DND-41 (cell line): Measurements from ENCODE around the gene DLGAP1.
"Not testable (repeated sequence)": the region's sequence is repeated elsewhere in the genome, so short reads cannot be mapped to it uniquely, and the experiment has no call there.

Experiments
- ATAC-seq: fragments of 200-7000 bp; cut with Tn5 transposase; 3 replicates; pipeline ENCODE4 v1.9.1; 2021; ENCODE audit warnings: low read depth; ENCODE audit not compliant: insufficient read depth
- DNase-seq: peaks from one replicate; pipeline ENCODE4 v3.0.0-alpha.2; 2020
- H2AFZ ChIP-seq: 2 replicates; pipeline ENCODE4 v1.6.0; 2012; ENCODE audit warnings: low read depth, low read length
- H3K27ac ChIP-seq: 2 replicates; pipeline ENCODE4 v1.5.1; 2012; ENCODE audit warnings: low read length, inconsistent platforms
- H3K27me3 ChIP-seq: fragments of 200-600 bp; sonication (generic); 2 replicates; pipeline ENCODE4 v1.6.0; 2012; ENCODE audit warnings: low read length, mild to moderate bottlenecking, inconsistent platforms; ENCODE audit not compliant: insufficient read depth, poor library complexity
- H3K36me3 ChIP-seq: 2 replicates; pipeline ENCODE4 v1.5.1; 2012; ENCODE audit warnings: low read length, inconsistent platforms; ENCODE audit not compliant: insufficient read depth
- H3K4me1 ChIP-seq: 2 replicates; pipeline ENCODE4 v1.5.1; 2012; ENCODE audit warnings: mild to moderate bottlenecking, low read length; ENCODE audit not compliant: insufficient read depth
- H3K4me2 ChIP-seq: 2 replicates; pipeline ENCODE4 v1.6.0; 2012; ENCODE audit warnings: mild to moderate bottlenecking, moderate library complexity, low read length, inconsistent platforms; ENCODE audit not compliant: insufficient read depth
- H3K4me3 ChIP-seq, 2 experiments: fragments of 200-600 bp in 1 of 2; shearing (Covaris generic) in 1 of 2; 2 replicates each; pipeline ENCODE4 v1.5.1; 2012 to 2016; ENCODE audit warnings: inconsistent platforms in 2 of 2, low read length in 2 of 2, mild to moderate bottlenecking in 2 of 2, low read depth in 1 of 2, moderate library complexity in 1 of 2
- H3K79me2 ChIP-seq: 2 replicates; pipeline ENCODE4 v1.6.0; 2012; ENCODE audit warnings: low read length, inconsistent platforms; ENCODE audit not compliant: insufficient read depth
- H3K9ac ChIP-seq: 2 replicates; pipeline ENCODE4 v1.6.0; 2012; ENCODE audit warnings: low read depth, mild to moderate bottlenecking, inconsistent platforms, low read length, moderate library complexity
- H3K9me3 ChIP-seq: 2 replicates; pipeline ENCODE4 v1.5.1; 2012; ENCODE audit warnings: low read length, moderate library complexity, mild to moderate bottlenecking, inconsistent platforms; ENCODE audit not compliant: insufficient read depth, severe bottlenecking
- H4K20me1 ChIP-seq: 2 replicates; pipeline ENCODE4 v1.6.0; 2012; ENCODE audit warnings: low read length; ENCODE audit not compliant: insufficient read depth
- EZH2 ChIP-seq: IDR thresholded peaks from 3 replicates; pipeline ENCODE4 v1.6.1; 2012; ENCODE audit warnings: borderline replicate concordance, low read depth, mild to moderate bottlenecking, moderate library complexity, low read length, inconsistent platforms; ENCODE audit not compliant: severe bottlenecking
- TF ChIP-seq, protein P1 (sequence below): IDR thresholded peaks from 2 replicates; pipeline ENCODE4 v1.5.1; 2012; ENCODE audit warnings: borderline replicate concordance, low read length, moderate library complexity, mild to moderate bottlenecking; ENCODE audit not compliant: poor library complexity, severe bottlenecking; ENCODE audit errors: extremely low read depth

DLGAP1 gene

DNA sequence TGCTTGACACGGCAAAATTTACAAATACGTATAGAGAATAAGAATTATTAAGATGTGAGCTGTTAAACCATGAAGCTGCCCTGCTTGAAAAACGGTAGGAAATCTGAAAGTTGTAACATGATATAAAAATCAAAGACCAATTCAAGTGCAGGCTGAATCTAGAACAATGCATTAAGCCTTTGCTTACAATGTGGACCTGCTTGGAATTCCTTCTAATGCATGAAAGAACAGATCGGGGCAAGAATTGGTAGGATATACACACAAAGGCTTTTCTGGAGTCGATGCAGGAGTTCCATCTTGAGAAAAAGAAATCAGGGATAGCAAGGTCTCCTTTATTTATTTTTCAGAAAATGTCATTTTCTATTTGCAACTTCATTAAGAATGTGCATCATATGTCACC, 136.8 kb downstream of the DLGAP1 start:
- Histone ChIP-seq H3K27ac (no peak overlapping the region), H3K4me3 (no peak overlapping the region), H3K79me2 (no peaks in the 10 kb centered on the region), H3K36me3 (no peaks in the 10 kb centered on the region), H2AFZ (no peak overlapping the region), H3K9ac (no peak overlapping the region), H3K27me3 (no peaks in the 10 kb centered on the region), H3K9me3 (no peaks in the 10 kb centered on the region), H3K4me2 (no peak overlapping the region), H4K20me1 (no peaks in the 10 kb centered on the region), H3K4me1 (no peaks in the 10 kb centered on the region)
- TF ChIP-seq, protein P1, sequence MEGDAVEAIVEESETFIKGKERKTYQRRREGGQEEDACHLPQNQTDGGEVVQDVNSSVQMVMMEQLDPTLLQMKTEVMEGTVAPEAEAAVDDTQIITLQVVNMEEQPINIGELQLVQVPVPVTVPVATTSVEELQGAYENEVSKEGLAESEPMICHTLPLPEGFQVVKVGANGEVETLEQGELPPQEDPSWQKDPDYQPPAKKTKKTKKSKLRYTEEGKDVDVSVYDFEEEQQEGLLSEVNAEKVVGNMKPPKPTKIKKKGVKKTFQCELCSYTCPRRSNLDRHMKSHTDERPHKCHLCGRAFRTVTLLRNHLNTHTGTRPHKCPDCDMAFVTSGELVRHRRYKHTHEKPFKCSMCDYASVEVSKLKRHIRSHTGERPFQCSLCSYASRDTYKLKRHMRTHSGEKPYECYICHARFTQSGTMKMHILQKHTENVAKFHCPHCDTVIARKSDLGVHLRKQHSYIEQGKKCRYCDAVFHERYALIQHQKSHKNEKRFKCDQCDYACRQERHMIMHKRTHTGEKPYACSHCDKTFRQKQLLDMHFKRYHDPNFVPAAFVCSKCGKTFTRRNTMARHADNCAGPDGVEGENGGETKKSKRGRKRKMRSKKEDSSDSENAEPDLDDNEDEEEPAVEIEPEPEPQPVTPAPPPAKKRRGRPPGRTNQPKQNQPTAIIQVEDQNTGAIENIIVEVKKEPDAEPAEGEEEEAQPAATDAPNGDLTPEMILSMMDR: no peak
- TF ChIP-seq EZH2: no peak
- ATAC-seq (no peak), DNase-seq (no peak)

DNA sequence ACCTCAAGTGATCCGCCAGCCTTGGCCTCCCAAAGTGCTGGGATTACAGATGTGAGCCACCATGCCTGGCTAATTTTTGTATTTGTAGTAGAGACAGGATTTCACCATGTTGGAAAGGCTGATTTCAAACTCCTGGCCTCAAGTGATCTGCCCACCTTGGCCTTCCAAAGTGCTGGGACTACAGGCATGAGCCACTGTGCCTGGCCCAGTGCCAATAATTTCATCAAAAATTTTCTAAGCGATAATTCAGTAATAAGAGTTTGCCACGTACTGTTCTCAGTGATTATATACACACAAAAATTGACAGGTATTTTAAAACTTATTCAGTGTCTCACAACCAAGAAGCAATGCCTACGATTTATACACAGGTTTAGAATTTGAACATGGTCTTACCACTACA, 143.2 kb downstream of the DLGAP1 start:
- not testable (repeated sequence) for H3K36me3 ChIP-seq, H3K27ac ChIP-seq, H3K9ac ChIP-seq, H3K4me2 ChIP-seq, H2AFZ ChIP-seq, H3K9me3 ChIP-seq, H4K20me1 ChIP-seq, ATAC-seq, H3K79me2 ChIP-seq, H3K4me1 ChIP-seq, H3K27me3 ChIP-seq, H3K4me3 ChIP-seq, DNase-seq

DNA sequence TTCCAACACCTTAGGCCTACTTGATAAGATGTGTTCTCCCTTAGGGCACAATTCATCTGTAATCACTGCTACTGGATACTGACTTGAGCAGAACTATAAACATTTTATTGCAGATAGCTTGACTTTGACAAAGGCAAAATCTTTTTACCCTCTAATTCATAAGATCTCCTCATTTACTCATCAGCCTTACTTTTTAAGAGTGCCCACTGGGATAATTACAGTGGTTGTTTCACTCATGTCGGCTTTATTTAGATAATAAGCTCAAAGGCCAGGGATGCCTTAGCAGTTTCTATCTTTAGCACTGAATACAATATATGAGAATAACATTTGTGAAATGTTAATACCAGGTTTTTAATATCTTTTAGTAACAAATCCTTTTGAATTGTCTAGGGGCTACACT, 144.0 kb downstream of the DLGAP1 start:
- no peak for ATAC-seq
- no peak overlapping the region for H3K9ac ChIP-seq
- TF ChIP-seq, protein P1: no peak
- no peak for TF ChIP-seq EZH2
- H2AFZ ChIP-seq: no peak overlapping the region
- H4K20me1 ChIP-seq: no peaks in the 10 kb centered on the region
- H3K4me3 ChIP-seq: no peak overlapping the region
- H3K36me3 ChIP-seq: no peaks in the 10 kb centered on the region
- no peak overlapping the region for H3K4me2 ChIP-seq
- H3K4me1 ChIP-seq: no peaks in the 10 kb centered on the region
- DNase-seq: no peak
- H3K27me3 ChIP-seq: no peaks in the 10 kb centered on the region
- H3K79me2 ChIP-seq: no peaks in the 10 kb centered on the region
- H3K9me3 ChIP-seq: no peaks in the 10 kb centered on the region
- no peak overlapping the region for H3K27ac ChIP-seq

DNA sequence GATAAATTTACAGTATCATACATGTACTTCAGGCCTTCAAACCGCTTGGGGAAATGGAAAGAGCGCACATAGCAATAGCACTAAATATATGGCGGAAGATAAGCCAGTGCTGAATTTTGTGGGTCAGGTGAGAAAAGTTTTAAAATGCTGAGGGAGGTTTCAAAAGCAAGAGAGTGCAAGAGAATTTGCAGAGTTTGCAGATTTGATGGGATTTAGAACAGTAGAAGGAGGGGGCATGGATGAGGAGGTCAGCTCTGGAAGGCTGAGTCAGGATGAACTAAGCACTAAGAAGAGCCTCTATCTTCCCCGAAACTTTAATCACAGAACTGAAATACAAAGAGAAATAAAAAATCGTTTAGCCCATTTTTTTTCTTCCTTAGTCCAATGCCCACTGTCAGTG, 145.9 kb downstream of the DLGAP1 start:
- Histone ChIP-seq H3K36me3 (no peaks in the 10 kb centered on the region), H4K20me1 (no peaks in the 10 kb centered on the region), H2AFZ (no peak overlapping the region), H3K27me3 (no peaks in the 10 kb centered on the region), H3K4me2 (no peak overlapping the region), H3K27ac (no peak overlapping the region), H3K9me3 (no peaks in the 10 kb centered on the region), H3K4me1 (no peaks in the 10 kb centered on the region), H3K4me3 (no peak overlapping the region), H3K79me2 (no peaks in the 10 kb centered on the region), H3K9ac (no peak overlapping the region)
- TF ChIP-seq, protein P1: no peak
- no peak for TF ChIP-seq EZH2
- ATAC-seq: no peak
- DNase-seq: no peak
